HepG2 (cell line): ENCODE measurements around the gene TTC28. TPM values are rescaled to one million over a fixed set of nuclear protein-coding genes. Genes with fewer than 3 reads are reported as not detected.

Experiments
- ARID2 ChIP-seq: sonication (generic); formaldehyde crosslinking; IDR thresholded peaks from 2 replicates; pipeline ENCODE4 v1.8.1; 2022; ENCODE audit warnings: mild to moderate bottlenecking, missing genetic modification reagents, borderline replicate concordance
- BRCA1 ChIP-seq: sonication (generic); formaldehyde crosslinking; IDR thresholded peaks from 2 replicates; pipeline ENCODE4 v1.4.0; 2020; ENCODE audit warnings: missing genetic modification reagents
- CENPT ChIP-seq: sonication (generic); formaldehyde crosslinking; IDR thresholded peaks from 2 replicates; pipeline ENCODE4 v1.8.0; 2022; ENCODE audit warnings: low read depth, mild to moderate bottlenecking, moderate library complexity, missing genetic modification reagents
- EED ChIP-seq: sonication (generic); formaldehyde crosslinking; IDR thresholded peaks from 2 replicates; pipeline ENCODE4 v1.5.0; 2020; ENCODE audit warnings: mild to moderate bottlenecking, missing genetic modification reagents
- ELF4 ChIP-seq: sonication (generic); formaldehyde crosslinking; IDR thresholded peaks from 2 replicates; pipeline ENCODE4 v1.5.0; 2020; ENCODE audit warnings: missing genetic modification reagents, mild to moderate bottlenecking, moderate library complexity, borderline replicate concordance
- MAFF ChIP-seq: IDR thresholded peaks from 2 replicates; pipeline ENCODE4 v1.6.1; 2011; ENCODE audit warnings: low read depth, low read length, improper control_type of control experiment
- MATR3 ChIP-seq: sonication (generic); formaldehyde crosslinking; IDR thresholded peaks from 2 replicates; pipeline ENCODE4 v1.4.0; 2020; ENCODE audit warnings: missing genetic modification reagents
- MED8 ChIP-seq: sonication (generic); formaldehyde crosslinking; IDR thresholded peaks from 2 replicates; pipeline ENCODE4 v1.8.1; 2023; ENCODE audit warnings: mild to moderate bottlenecking, missing genetic modification reagents; ENCODE audit not compliant: insufficient replicate concordance
- PAWR ChIP-seq: sonication (generic); formaldehyde crosslinking; IDR thresholded peaks from 2 replicates; pipeline ENCODE4 v1.4.0; 2020; ENCODE audit warnings: missing genetic modification reagents, mild to moderate bottlenecking, borderline replicate concordance
- PAX8 ChIP-seq: sonication (generic); formaldehyde crosslinking; IDR thresholded peaks from 2 replicates; pipeline ENCODE4 v1.8.0; 2022; ENCODE audit warnings: mild to moderate bottlenecking, missing genetic modification reagents, borderline replicate concordance
- PCBP1 ChIP-seq: fragments of 200-400 bp; formaldehyde crosslinking; IDR thresholded peaks from 2 replicates; pipeline ENCODE4 v1.6.1; 2017; ENCODE audit warnings: mild to moderate bottlenecking, low read depth, low read length, borderline replicate concordance
- PPARG ChIP-seq: conservative IDR thresholded peaks from 2 replicates; pipeline ENCODE4 v1.6.1; 2016; ENCODE audit warnings: missing biosample characterization, missing genetic modification reagents
- SP140L ChIP-seq: sonication (generic); formaldehyde crosslinking; IDR thresholded peaks from 2 replicates; pipeline ENCODE4 v1.4.0; 2020; ENCODE audit warnings: missing genetic modification reagents, borderline replicate concordance
- WIZ ChIP-seq: sonication (generic); formaldehyde crosslinking; IDR thresholded peaks from 2 replicates; pipeline ENCODE4 v1.5.1; 2020; ENCODE audit warnings: mild to moderate bottlenecking, missing genetic modification reagents
- ZKSCAN5 ChIP-seq: sonication (generic); formaldehyde crosslinking; IDR thresholded peaks from 2 replicates; pipeline ENCODE4 v1.5.1; 2020; ENCODE audit warnings: mild to moderate bottlenecking, missing genetic modification reagents
- ZNF317 ChIP-seq: sonication (generic); formaldehyde crosslinking; IDR thresholded peaks from 2 replicates; pipeline ENCODE4 v1.5.0; 2020; ENCODE audit warnings: mild to moderate bottlenecking, missing genetic modification reagents
- ZNF550 ChIP-seq: sonication (generic); formaldehyde crosslinking; IDR thresholded peaks from 2 replicates; pipeline ENCODE4 v1.4.0; 2020; ENCODE audit warnings: mild to moderate bottlenecking, missing genetic modification reagents, borderline replicate concordance
- ZNF644 ChIP-seq: IDR thresholded peaks from 2 replicates; pipeline ENCODE4 v1.6.1; 2016; ENCODE audit warnings: low read depth
- ZNF678 ChIP-seq: sonication (generic); formaldehyde crosslinking; IDR thresholded peaks from 2 replicates; pipeline ENCODE4 v1.4.0; 2020; ENCODE audit warnings: mild to moderate bottlenecking, missing genetic modification reagents
- ZNF883 ChIP-seq: sonication (generic); formaldehyde crosslinking; IDR thresholded peaks from 2 replicates; pipeline ENCODE4 v1.5.1; 2020; ENCODE audit warnings: mild to moderate bottlenecking, missing genetic modification reagents; ENCODE audit errors: not compliant biosample characterization
- ZSCAN25 ChIP-seq: sonication (generic); formaldehyde crosslinking; IDR thresholded peaks from 2 replicates; pipeline ENCODE4 v1.8.0; 2022; ENCODE audit warnings: mild to moderate bottlenecking, missing genetic modification reagents
- polyA plus RNA-seq, 8 experiments: library from polyadenylated mRNA; depleted of rRNA in 3 of 8; stranded (reverse) in 7 of 8; unstranded in 1 of 8; fragments of >200 nt; fragmentation: Illumina TruSeq in 4 of 8; extraction: Trizol in 4 of 8; gene quantifications; 2 replicates each; pipeline versions ENCODE4 v1.2.1 to v1.2.3, GENCODE V29; 2011 to 2016; ENCODE audit warnings: low read depth in 4 of 8, missing spikeins in 1 of 8, mixed read lengths in 1 of 8; ENCODE audit not compliant: insufficient read depth in 1 of 8
- total RNA-seq, 5 experiments: library from RNA; depleted of rRNA; stranded (reverse); fragments of >200 nt; fragmentation: Illumina TruSeq; extraction: Trizol; gene quantifications; 2 replicates each; pipeline ENCODE4 v1.2.3, GENCODE V29; 2016; ENCODE audit warnings: low read depth in 1 of 5
- TF ChIP-seq, protein P1 (sequence below): sonication (generic); formaldehyde crosslinking; IDR thresholded peaks from 2 replicates; pipeline ENCODE4 v1.4.0; 2020; ENCODE audit warnings: missing genetic modification reagents
- TF ChIP-seq, protein P2 (sequence below): sonication (generic); formaldehyde crosslinking; IDR thresholded peaks from 2 replicates; pipeline ENCODE4 v1.5.1; 2020; ENCODE audit warnings: missing genetic modification reagents, mild to moderate bottlenecking, borderline replicate concordance

TTC28 gene
- total and polyA plus RNA-seq, 2 of the 13 experiments (the other 11 are each of a cell fraction or from before 2014, with no cell fraction given), result 4.2 to 13.1 TPM

DNA sequence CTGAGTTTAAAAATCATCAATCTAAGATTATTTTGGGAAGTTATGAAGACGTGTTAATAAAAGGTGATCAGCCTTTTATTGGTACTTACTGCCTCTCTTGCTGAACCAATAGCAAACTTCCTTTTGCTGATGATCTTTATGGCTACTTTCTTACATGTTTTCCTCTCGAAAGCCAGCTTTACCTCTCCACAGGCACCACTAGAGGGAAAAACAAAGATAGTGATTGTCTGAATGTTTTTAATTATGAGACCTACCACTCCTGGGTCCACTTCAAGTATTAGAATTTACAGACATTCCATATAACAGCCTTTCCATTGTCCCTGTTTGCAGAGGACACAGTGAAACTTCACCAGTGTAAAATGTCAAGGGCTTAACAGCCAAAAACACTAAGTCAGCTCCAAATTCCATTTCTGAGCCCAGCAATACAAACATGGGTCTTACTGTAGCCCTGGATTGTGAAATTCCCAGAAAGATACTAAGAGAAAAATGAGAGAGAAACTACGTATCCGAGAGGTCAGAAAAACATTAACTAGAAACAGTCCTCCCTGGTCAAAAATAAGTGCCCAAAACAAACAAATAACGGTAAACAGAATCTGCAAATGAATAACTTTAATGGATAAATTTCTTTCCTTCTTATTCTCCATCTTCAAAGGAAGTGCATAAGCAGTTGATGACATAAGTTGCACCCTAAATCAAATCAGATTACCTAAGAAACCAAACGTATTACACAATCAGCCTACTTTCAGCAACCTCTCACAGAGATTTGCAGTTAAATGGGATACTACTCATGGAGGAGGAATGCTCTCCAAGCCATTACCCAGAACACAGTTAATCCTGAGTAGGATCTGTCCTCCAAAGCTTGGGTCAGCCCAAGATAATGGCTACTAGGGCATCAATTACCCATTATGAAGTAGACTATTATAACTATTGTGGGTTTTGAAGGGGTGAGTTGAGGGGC lies 32.5 kb upstream of the TTC28 start (continued):
- TF ChIP-seq, protein P1, sequence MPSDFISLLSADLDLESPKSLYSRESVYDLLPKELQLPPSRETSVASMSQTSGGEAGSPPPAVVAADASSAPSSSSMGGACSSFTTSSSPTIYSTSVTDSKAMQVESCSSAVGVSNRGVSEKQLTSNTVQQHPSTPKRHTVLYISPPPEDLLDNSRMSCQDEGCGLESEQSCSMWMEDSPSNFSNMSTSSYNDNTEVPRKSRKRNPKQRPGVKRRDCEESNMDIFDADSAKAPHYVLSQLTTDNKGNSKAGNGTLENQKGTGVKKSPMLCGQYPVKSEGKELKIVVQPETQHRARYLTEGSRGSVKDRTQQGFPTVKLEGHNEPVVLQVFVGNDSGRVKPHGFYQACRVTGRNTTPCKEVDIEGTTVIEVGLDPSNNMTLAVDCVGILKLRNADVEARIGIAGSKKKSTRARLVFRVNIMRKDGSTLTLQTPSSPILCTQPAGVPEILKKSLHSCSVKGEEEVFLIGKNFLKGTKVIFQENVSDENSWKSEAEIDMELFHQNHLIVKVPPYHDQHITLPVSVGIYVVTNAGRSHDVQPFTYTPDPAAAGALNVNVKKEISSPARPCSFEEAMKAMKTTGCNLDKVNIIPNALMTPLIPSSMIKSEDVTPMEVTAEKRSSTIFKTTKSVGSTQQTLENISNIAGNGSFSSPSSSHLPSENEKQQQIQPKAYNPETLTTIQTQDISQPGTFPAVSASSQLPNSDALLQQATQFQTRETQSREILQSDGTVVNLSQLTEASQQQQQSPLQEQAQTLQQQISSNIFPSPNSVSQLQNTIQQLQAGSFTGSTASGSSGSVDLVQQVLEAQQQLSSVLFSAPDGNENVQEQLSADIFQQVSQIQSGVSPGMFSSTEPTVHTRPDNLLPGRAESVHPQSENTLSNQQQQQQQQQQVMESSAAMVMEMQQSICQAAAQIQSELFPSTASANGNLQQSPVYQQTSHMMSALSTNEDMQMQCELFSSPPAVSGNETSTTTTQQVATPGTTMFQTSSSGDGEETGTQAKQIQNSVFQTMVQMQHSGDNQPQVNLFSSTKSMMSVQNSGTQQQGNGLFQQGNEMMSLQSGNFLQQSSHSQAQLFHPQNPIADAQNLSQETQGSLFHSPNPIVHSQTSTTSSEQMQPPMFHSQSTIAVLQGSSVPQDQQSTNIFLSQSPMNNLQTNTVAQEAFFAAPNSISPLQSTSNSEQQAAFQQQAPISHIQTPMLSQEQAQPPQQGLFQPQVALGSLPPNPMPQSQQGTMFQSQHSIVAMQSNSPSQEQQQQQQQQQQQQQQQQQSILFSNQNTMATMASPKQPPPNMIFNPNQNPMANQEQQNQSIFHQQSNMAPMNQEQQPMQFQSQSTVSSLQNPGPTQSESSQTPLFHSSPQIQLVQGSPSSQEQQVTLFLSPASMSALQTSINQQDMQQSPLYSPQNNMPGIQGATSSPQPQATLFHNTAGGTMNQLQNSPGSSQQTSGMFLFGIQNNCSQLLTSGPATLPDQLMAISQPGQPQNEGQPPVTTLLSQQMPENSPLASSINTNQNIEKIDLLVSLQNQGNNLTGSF (CRISPR knock-in tag), result no peak
- TF ChIP-seq PCBP1 (no peak), ZSCAN25 (no peak), SP140L (no peak), MAFF (peak; percentile 53), ELF4 (CRISPR knock-in tag) (no peak), EED (CRISPR knock-in tag) (no peak), ZNF550 (no peak), WIZ (CRISPR knock-in tag) (no peak), ZNF644 (no peak), ARID2 (CRISPR knock-in tag) (no peak), BRCA1 (CRISPR knock-in tag) (no peak), PAWR (no peak), ZNF678 (CRISPR knock-in tag) (no peak), MED8 (CRISPR knock-in tag) (no peak), MATR3 (CRISPR knock-in tag) (no peak), PPARG (CRISPR knock-in tag) (peak; percentile 51), PAX8 (CRISPR knock-in tag) (no peak), ZNF883 (no peak), ZNF317 (CRISPR knock-in tag) (peak; percentile 83), ZKSCAN5 (no peak), CENPT (CRISPR knock-in tag) (no peak)
- TF ChIP-seq, protein P2, sequence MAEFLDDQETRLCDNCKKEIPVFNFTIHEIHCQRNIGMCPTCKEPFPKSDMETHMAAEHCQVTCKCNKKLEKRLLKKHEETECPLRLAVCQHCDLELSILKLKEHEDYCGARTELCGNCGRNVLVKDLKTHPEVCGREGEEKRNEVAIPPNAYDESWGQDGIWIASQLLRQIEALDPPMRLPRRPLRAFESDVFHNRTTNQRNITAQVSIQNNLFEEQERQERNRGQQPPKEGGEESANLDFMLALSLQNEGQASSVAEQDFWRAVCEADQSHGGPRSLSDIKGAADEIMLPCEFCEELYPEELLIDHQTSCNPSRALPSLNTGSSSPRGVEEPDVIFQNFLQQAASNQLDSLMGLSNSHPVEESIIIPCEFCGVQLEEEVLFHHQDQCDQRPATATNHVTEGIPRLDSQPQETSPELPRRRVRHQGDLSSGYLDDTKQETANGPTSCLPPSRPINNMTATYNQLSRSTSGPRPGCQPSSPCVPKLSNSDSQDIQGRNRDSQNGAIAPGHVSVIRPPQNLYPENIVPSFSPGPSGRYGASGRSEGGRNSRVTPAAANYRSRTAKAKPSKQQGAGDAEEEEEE (CRISPR knock-in tag), result no peak
